Muscle layer of duodenum (tissue), 2 donors: ENCODE results near the gene RUVBL2.
"Not testable (repeated sequence)": the region's sequence is repeated elsewhere in the genome, so short reads cannot be mapped to it uniquely, and the experiment has no call there.

Experiments used
- H3K27ac ChIP-seq: one replicate; pipeline ENCODE4 v1.7.0; 2013; ENCODE audit warnings: mild to moderate bottlenecking, low read length
- H3K27me3 ChIP-seq: one replicate; pipeline ENCODE4 v1.7.0; 2013; ENCODE audit warnings: low read depth, mild to moderate bottlenecking, control low read depth, low read length
- H3K36me3 ChIP-seq, 2 donors: one replicate each; pipeline ENCODE4 v1.7.0; 2013; ENCODE audit warnings: low read length in 2 of 2, control low read depth in 1 of 2, mild to moderate bottlenecking in 1 of 2; ENCODE audit not compliant: insufficient read depth in 2 of 2, control insufficient read depth in 1 of 2
- H3K4me1 ChIP-seq, 2 donors: one replicate each; pipeline ENCODE4 v1.7.0; 2013; ENCODE audit warnings: low read length in 2 of 2, mild to moderate bottlenecking in 2 of 2, control low read depth in 1 of 2, moderate library complexity in 1 of 2; ENCODE audit not compliant: insufficient read depth in 2 of 2, control insufficient read depth in 1 of 2
- H3K4me3 ChIP-seq, 2 donors: one replicate each; pipeline ENCODE4 v1.7.0; 2013; ENCODE audit warnings: low read length in 2 of 2, low read depth in 1 of 2, mild to moderate bottlenecking in 1 of 2
- H3K9me3 ChIP-seq, 2 donors: one replicate each; pipeline ENCODE4 v1.7.0; 2013; ENCODE audit warnings: low read length in 2 of 2, control low read depth in 1 of 2, mild to moderate bottlenecking in 1 of 2; ENCODE audit not compliant: control insufficient read depth in 1 of 2
- donor health status: healthy.

RUVBL2 gene

GRCh38 chr19:49022116-49022515 is 28.4 kb downstream of the RUVBL2 start:
- peaks cover 0 to 22% of the 10 kb centered on the region in 2 donors for H3K4me1 ChIP-seq
- H3K36me3 ChIP-seq, result no peaks in the 10 kb centered on the region
- H3K27me3 ChIP-seq, result peaks cover 8% of the 10 kb centered on the region
- no peak overlapping the region for H3K27ac ChIP-seq
- no peak overlapping the region for H3K4me3 ChIP-seq
- H3K9me3 ChIP-seq, result no peaks in the 10 kb centered on the region

- not testable (repeated sequence) for H3K4me3 ChIP-seq, H3K4me1 ChIP-seq, H3K27me3 ChIP-seq, H3K36me3 ChIP-seq, H3K27ac ChIP-seq, H3K9me3 ChIP-seq
Measured at GRCh38 chr19:49024233-49024632, 30.5 kb downstream of the RUVBL2 start, which contains the start of gene CGB3. Gene CGB3 (minus strand): TSS chr19:49024333. CDS start chr19:49023971, 362 bp downstream.

GRCh38 chr19:49025088-49025487 is 31.4 kb downstream of the RUVBL2 start:
- H3K4me1 ChIP-seq, H3K27ac ChIP-seq, H3K36me3 ChIP-seq, H3K4me3 ChIP-seq, H3K27me3 ChIP-seq, H3K9me3 ChIP-seq: not testable (repeated sequence)

- H3K27ac ChIP-seq, H3K4me3 ChIP-seq, H3K36me3 ChIP-seq, H3K27me3 ChIP-seq, H3K9me3 ChIP-seq, H3K4me1 ChIP-seq: not testable (repeated sequence)
Measured at GRCh38 chr19:49025599-49025998, 31.9 kb downstream of the RUVBL2 start.

- H3K4me3 ChIP-seq, H3K27me3 ChIP-seq, H3K36me3 ChIP-seq: not testable (repeated sequence)
Measured at GRCh38 chr19:49028686-49029085, 35.0 kb downstream of the RUVBL2 start.

GRCh38 chr19:49029749-49030148 is 36.1 kb downstream of the RUVBL2 start:
- not testable (repeated sequence) for H3K9me3 ChIP-seq, H3K4me1 ChIP-seq, H3K36me3 ChIP-seq, H3K27me3 ChIP-seq, H3K4me3 ChIP-seq, H3K27ac ChIP-seq

More at GRCh38 chr19:49028686-49029085, 35.0 kb downstream of the RUVBL2 start:
- H3K9me3 ChIP-seq, H3K4me1 ChIP-seq, H3K27ac ChIP-seq: not testable (repeated sequence)

GRCh38 chr19:49030323-49030722 is 36.6 kb downstream of the RUVBL2 start:
- not testable (repeated sequence) for H3K36me3 ChIP-seq, H3K4me3 ChIP-seq, H3K27ac ChIP-seq, H3K27me3 ChIP-seq, H3K9me3 ChIP-seq, H3K4me1 ChIP-seq

- not testable (repeated sequence) for H3K4me3 ChIP-seq, H3K27ac ChIP-seq, H3K9me3 ChIP-seq, H3K4me1 ChIP-seq, H3K27me3 ChIP-seq, H3K36me3 ChIP-seq
Measured at GRCh38 chr19:49031642-49032301, 38.1 kb downstream of the RUVBL2 start, which contains the start of gene CGB2. Gene CGB2 (plus strand): TSS chr19:49031890. CDS start chr19:49032096, 206 bp downstream.

- not testable (repeated sequence) for H3K27me3 ChIP-seq, H3K27ac ChIP-seq, H3K4me3 ChIP-seq, H3K36me3 ChIP-seq, H3K9me3 ChIP-seq, H3K4me1 ChIP-seq
Measured at GRCh38 chr19:49036815-49037214, 43.1 kb downstream of the RUVBL2 start, which contains the start of gene CGB1. Gene CGB1 (minus strand): TSS chr19:49036895. CDS start chr19:49036711, 184 bp downstream.

- not testable (repeated sequence) for H3K27me3 ChIP-seq, H3K27ac ChIP-seq, H3K9me3 ChIP-seq, H3K4me1 ChIP-seq, H3K4me3 ChIP-seq, H3K36me3 ChIP-seq
Measured at GRCh38 chr19:49038111-49038510, 44.4 kb downstream of the RUVBL2 start.

GRCh38 chr19:49038557-49039276 is 45.0 kb downstream of the RUVBL2 start:
- not testable (repeated sequence) for H3K4me3 ChIP-seq, H3K27ac ChIP-seq, H3K9me3 ChIP-seq, H3K27me3 ChIP-seq, H3K4me1 ChIP-seq, H3K36me3 ChIP-seq

GRCh38 chr19:49039736-49040135 is 46.0 kb downstream of the RUVBL2 start:
- H3K9me3 ChIP-seq, H3K4me3 ChIP-seq, H3K27ac ChIP-seq, H3K36me3 ChIP-seq, H3K27me3 ChIP-seq, H3K4me1 ChIP-seq: not testable (repeated sequence)
